Non-pigmented ciliary epithelial cell (primary cell): Measurements from ENCODE around the gene ONECUT3.

ENCODE experiments used
- DNase-seq: peaks from one replicate; pipeline ENCODE4 v3.0.0-alpha.2; 2010; ENCODE audit warnings: low read depth

ONECUT3 gene

GRCh38 chr19:1768248-1768647 is 14.9 kb downstream of the ONECUT3 start:
- no peak for DNase-seq

- DNase-seq, result no peak
Measured at GRCh38 chr19:1768918-1769644, 15.8 kb downstream of the ONECUT3 start.

GRCh38 chr19:1769645-1769985 is 16.3 kb downstream of the ONECUT3 start:
- no peak for DNase-seq

GRCh38 chr19:1770866-1771576 is 17.7 kb downstream of the ONECUT3 start:
- DNase-seq, result no peak

GRCh38 chr19:1773184-1773583 is 19.9 kb downstream of the ONECUT3 start:
- DNase-seq, result no peak

GRCh38 chr19:1774989-1775772 is 21.9 kb downstream of the ONECUT3 start:
- DNase-seq, result no peak

GRCh38 chr19:1775951-1776605 is 22.8 kb downstream of the ONECUT3 start:
- no peak for DNase-seq

- no peak for DNase-seq
Measured at GRCh38 chr19:1776606-1777147, 23.4 kb downstream of the ONECUT3 start.

GRCh38 chr19:1777149-1777548 is 23.8 kb downstream of the ONECUT3 start:
- DNase-seq, result no peak

- no peak for DNase-seq
Measured at GRCh38 chr19:1779574-1779973, 26.3 kb downstream of the ONECUT3 start.

- DNase-seq, result no peak
Measured at GRCh38 chr19:1780272-1780958, 27.1 kb downstream of the ONECUT3 start.

- DNase-seq, result no peak
Measured at GRCh38 chr19:1782521-1782920, 29.2 kb downstream of the ONECUT3 start.

- no peak for DNase-seq
Measured at GRCh38 chr19:1783354-1783753, 30.0 kb downstream of the ONECUT3 start.

- no peak for DNase-seq
Measured at GRCh38 chr19:1783874-1784273, 30.6 kb downstream of the ONECUT3 start.

GRCh38 chr19:1785310-1785709 is 32.0 kb downstream of the ONECUT3 start:
- DNase-seq, result no peak

- DNase-seq, result no peak
Measured at GRCh38 chr19:1786668-1787067, 33.4 kb downstream of the ONECUT3 start.

GRCh38 chr19:1787116-1787515 is 33.8 kb downstream of the ONECUT3 start:
- no peak for DNase-seq

- no peak for DNase-seq
Measured at GRCh38 chr19:1789261-1790041, 36.1 kb downstream of the ONECUT3 start.

- no peak for DNase-seq
Measured at GRCh38 chr19:1790054-1790792, 36.9 kb downstream of the ONECUT3 start.

GRCh38 chr19:1791879-1792278 is 38.6 kb downstream of the ONECUT3 start:
- DNase-seq, result no peak
